22Rv1 (cell line): ENCODE data around the gene POLR2A.

ENCODE experiments used
- CTCF ChIP-seq: fragments of 450-650 bp; IDR thresholded peaks from 2 replicates; pipeline ENCODE4 v1.5.1; 2017; ENCODE audit warnings: mild to moderate bottlenecking
- ZFX ChIP-seq: fragments of 450-650 bp; IDR thresholded peaks from 2 replicates; pipeline ENCODE4 v1.6.1; 2017; ENCODE audit warnings: antibody characterized with exemption, borderline replicate concordance

- TF ChIP-seq CTCF (no peak), ZFX (no peak)
Observed at GRCh38 chr17:7538891-7539545, 54.9 kb downstream of the POLR2A start.
